ENCODE measurements around the gene GRID2.

- no peak for TF ChIP-seq CTCF (IDR thresholded peaks at IDR 0.05)
- TF ChIP-seq EZH2 (IDR thresholded peaks at IDR 0.05), result no peak
Measured at GRCh38 chr4:93772858-93773257, 1469.1 kb downstream of the GRID2 start.
